GM12891 (cell line): ENCODE results near the gene UBASH3A.

Experiments used
- DNase-seq: peaks from one replicate; pipeline ENCODE4 v3.0.0; 2011; ENCODE audit warnings: low spot score; ENCODE audit not compliant: insufficient read length
- FAIRE-seq: peaks from 2 replicates; lab custom pipeline; 2011; peaks lifted over from hg19 to GRCh38; lab: Jason Lieb, UNC
- PAX5 ChIP-seq: IDR thresholded peaks from 2 replicates; pipeline ENCODE4 v1.6.1; 2011; ENCODE audit warnings: low read length, moderate library complexity, mild to moderate bottlenecking; ENCODE audit not compliant: insufficient read depth, severe bottlenecking
- POLR2A ChIP-seq: IDR thresholded peaks from 2 replicates; pipeline ENCODE4 v1.6.1; 2011; ENCODE audit warnings: low read depth, low read length, control low read depth
- POLR2AphosphoS5 ChIP-seq: IDR thresholded peaks from 2 replicates; pipeline ENCODE4 v1.6.1; 2011; ENCODE audit warnings: low read depth, low read length, control low read depth
- POU2F2 ChIP-seq: IDR thresholded peaks from 2 replicates; pipeline ENCODE4 v1.6.1; 2011; ENCODE audit warnings: low read depth, mild to moderate bottlenecking, control low read depth, low read length, moderate library complexity
- SPI1 ChIP-seq: IDR thresholded peaks from 2 replicates; pipeline ENCODE4 v1.6.1; 2011; ENCODE audit warnings: low read depth, low read length, control low read depth
- TAF1 ChIP-seq: IDR thresholded peaks from 2 replicates; pipeline ENCODE4 v1.6.1; 2011; ENCODE audit warnings: low read depth, low read length, control low read depth

UBASH3A gene

DNA sequence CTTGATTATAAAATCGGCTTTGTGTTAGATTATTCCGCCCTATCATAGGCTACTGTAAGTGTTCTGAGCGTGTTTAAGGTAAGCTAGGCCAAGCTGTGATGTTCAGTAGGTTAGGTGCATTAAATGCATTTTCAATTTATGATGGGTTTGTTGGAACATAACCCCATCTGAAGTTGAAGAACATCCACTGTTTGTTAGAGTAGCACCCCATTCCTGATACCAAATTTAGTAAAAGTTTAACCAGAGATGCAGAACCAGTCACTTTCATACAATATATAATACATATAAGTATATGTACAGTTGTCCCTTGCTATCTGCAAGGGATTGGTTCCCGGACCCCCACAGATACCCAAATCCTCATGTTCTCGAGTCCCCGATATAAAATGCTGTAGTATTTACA is 16.1 kb downstream of the UBASH3A start:
- DNase-seq = no peak
- TF ChIP-seq SPI1 (no peak), POLR2A (no peak), TAF1 (no peak), POLR2AphosphoS5 (no peak), POU2F2 (no peak), PAX5 (no peak)
- FAIRE-seq = no peak

GRCh38 chr21:42421018-42421793 is 17.5 kb downstream of the UBASH3A start:
- FAIRE-seq = no peak
- DNase-seq = no peak
- TF ChIP-seq TAF1 = no peak
- TF ChIP-seq POLR2A = no peak
- no peak for TF ChIP-seq POU2F2
- TF ChIP-seq POLR2AphosphoS5 = no peak
- TF ChIP-seq PAX5 = no peak
- no peak for TF ChIP-seq SPI1

DNA sequence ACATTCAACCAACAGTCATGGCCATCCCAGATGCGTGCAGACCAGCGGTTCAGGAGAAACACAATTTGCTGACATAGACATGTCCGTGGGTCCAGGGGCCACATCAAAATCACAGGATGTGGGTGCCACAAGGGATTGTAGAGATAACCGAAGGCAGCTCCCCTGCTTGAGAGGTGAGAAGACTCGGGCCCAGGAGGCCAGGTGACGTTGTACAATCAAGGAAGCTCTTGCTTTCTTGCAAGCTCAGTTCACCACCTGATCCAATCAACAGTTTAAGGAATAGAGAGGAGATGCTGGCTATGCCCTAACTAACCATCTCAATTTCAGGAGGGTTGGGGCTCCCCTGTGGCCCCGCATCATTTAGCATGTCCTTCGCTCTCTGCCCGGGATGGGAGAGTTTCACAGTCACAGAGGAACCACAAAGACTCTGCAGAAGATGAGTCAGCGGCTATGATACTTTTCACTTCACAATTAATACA is 19.5 kb downstream of the UBASH3A start:
- DNase-seq (no peak), FAIRE-seq (peak; percentile 92)
- TF ChIP-seq TAF1 (peak; percentile 16; the same call in 1 of the 2 replicates), PAX5 (no peak), POU2F2 (peak; percentile 53; the same call in 1 of the 2 replicates)

GRCh38 chr21:42423685-42424084 is 20.0 kb downstream of the UBASH3A start:
- FAIRE-seq = no peak
- TF ChIP-seq POLR2A (no peak), SPI1 (no peak), POU2F2 (no peak), POLR2AphosphoS5 (no peak), TAF1 (no peak), PAX5 (no peak)

DNA sequence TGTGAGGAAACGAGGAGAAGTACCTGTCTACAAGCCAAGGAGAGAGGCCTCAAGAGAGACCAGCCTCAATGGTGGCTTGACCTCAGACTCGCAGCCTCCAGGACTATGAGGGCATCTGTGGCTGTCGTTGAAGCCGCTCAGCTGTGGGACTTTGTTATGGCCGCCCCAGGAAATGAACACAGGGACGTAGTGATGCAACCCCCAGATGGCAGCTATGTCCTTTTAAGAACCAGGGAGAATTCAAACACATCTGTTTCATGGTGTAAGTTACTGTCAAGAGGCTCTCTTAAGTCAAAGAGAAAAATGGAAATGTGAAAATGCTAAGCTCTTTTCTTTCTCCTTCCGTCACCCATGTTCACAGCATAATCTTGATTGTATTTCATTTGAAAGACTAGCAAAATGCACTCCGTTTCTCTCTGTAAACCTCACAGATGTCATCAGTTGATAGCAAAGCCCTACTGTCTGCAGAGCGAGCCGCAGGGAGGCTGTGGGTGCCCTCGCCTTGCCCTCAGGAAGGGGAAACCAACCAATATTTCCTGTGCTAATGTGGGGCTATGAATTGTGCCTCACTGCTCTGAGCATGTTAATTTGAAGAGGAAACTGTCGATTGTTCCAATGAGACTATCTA is 21.3 kb downstream of the UBASH3A start:
- FAIRE-seq = peak; percentile 91
- TF ChIP-seq POLR2AphosphoS5 (no peak), POU2F2 (0 out of 2 replicates have a peak, but pooled peaks have one; percentile 6), TAF1 (no peak), POLR2A (peak; percentile 55; the same call in 1 of the 2 replicates)
- no peak for DNase-seq

More at GRCh38 chr21:42423685-42424084, 20.0 kb downstream of the UBASH3A start:
- DNase-seq = no peak

DNA sequence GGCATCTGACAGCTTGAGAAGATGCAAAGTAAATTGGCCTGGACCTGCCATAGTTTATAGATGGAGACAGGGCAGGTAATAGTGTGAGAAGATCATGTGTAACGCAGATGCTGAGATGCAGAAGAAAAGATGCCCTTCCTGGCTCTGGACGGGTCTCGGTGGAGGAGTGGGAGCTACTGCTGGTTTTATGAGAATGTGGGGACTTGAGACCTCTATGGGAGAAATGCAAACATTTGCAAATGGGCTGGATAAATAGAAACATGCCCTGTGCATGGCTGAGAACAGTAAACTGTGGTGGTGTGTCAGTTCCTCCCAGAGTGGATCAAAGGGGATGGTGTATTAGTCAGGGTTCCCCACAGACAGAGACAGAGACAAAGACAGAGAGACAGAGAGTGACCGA is 21.9 kb downstream of the UBASH3A start:
- DNase-seq (no peak), FAIRE-seq (no peak)
- peak; percentile 43; the same call in 1 of the 2 replicates for TF ChIP-seq POU2F2
- no peak for TF ChIP-seq TAF1
- no peak for TF ChIP-seq POLR2AphosphoS5
- TF ChIP-seq SPI1 = peak; percentile 81
- TF ChIP-seq POLR2A = 0 out of 2 replicates have a peak, but pooled peaks have one; percentile 8
- TF ChIP-seq PAX5 = no peak

DNA sequence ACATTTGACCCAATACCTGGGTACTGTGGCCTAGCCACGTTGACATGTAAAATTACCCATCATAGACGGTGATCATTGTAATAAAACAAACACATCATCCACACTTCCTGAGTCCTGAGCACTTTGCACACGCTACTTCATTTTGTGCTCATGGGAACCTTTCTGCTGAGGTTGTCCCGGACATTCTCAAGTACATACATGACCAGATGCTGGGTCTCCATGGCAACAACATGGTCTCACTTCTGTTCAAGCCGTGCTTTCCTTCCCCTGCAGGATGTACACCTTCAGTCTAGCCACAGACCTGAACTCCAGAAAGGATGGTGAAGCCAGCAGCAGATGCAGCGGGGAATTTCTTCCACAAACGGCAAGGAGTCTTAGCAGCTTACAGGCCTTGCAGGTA is 22.7 kb downstream of the UBASH3A start:
- DNase-seq (no peak), FAIRE-seq (peak; percentile 89)
- TF ChIP-seq POLR2A (no peak), SPI1 (peak; percentile 29; the same call in 1 of the 2 replicates)

DNA sequence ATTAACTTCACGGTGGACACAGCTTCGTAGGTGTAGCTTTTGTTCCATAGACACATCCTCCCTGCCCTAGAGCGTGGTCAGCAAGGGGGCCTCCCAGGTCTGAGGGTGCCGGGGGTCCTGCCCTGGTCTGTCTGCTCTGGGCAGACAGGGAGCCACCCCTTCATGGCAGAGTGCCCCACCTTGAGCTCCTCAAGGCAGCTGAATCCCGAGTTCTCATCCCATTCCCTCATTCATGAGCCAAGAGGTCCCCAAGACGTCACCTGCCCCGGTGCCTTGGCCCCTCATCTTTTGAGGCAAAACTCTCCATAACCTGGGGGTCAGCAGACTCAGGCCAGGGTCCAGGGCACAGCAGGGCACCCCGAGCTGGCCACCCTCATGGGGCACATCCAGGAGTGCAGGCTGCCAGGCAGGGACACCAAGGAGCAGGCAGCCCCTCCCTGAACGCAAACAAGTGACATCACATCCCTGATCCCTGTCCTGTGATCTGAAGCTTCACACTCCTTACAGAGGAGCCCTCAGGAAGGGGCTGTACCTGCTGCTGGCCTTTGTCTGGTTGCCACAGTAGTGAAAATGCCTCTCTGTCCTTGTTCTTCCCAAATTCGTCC is 23.3 kb downstream of the UBASH3A start:
- FAIRE-seq = no peak
- TF ChIP-seq POLR2A = no peak
- TF ChIP-seq PAX5 = no peak
- no peak for TF ChIP-seq SPI1
- TF ChIP-seq POU2F2 = no peak
- no peak for TF ChIP-seq TAF1
- no peak for TF ChIP-seq POLR2AphosphoS5

DNA sequence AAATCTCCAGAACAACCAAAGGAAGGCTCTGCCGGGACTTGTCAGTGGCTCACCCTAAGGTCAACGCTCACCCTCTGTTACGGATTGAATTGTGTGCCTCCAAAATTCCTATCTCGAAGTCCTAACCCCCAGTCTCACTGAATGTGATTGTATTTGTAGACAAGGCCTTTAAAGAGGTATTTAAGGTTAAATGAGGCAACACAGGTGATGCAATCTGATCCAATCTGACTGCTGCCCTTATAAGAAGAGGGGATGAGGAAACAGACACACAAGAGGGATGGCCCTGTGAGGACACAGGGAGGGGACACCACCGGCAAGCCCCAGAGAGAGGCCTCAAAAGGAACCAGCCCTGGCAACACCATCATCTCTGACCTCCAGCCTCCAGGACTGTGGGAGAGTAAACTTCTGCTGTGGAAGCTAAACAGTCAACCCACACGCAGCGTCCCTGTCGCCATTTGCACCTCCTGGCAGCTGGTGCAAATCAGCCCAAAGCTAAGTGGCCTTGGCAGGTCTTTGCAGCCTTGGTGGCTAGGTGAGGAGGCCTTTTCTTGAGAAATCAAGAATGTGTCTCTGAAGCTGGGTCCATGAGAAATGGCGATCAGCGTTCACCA is 24.2 kb downstream of the UBASH3A start:
- FAIRE-seq = no peak
- no peak for DNase-seq
- no peak for TF ChIP-seq SPI1

More for the DNA sequence above, 23.3 kb downstream of the UBASH3A start:
- no peak for DNase-seq
